ENCODE data around the gene TTLL13. TPM values are rescaled to one million over a fixed set of nuclear protein-coding genes. Genes with fewer than 3 reads are reported as not detected.

TTLL13 gene
- total RNA-seq, 1 experiment from 2014 or later = 1.0 TPM

- Histone ChIP-seq H3K27me3 (ENCODE audit: insufficient read depth, low read length) (no peaks in the 10 kb centered on the region), H3K4me3 (replicated peaks in 1 of 2; ENCODE audit: low read depth in 1 of 2, low read length in 2 of 2) (peak overlapping the region; percentile 33 to 52; a peak in 3 of 4 replicates), H3K9me2 (ENCODE audit: insufficient read depth) (no peaks in the 10 kb centered on the region), H3K79me2 (ENCODE audit: insufficient read depth, low read length) (peaks cover 82% of the 10 kb centered on the region), H3K9ac (ENCODE audit: low read length) (peak overlapping the region; percentile 74), H3K4me1 (ENCODE audit: control insufficient read depth in 1 of 2, insufficient read depth in 2 of 2, low read length in 2 of 2) (peaks cover 55 to 83% of the 10 kb centered on the region in 2 experiments), H4K20me1 (ENCODE audit: insufficient read depth) (no peaks in the 10 kb centered on the region), H3K9me3 (ENCODE audit: control insufficient read depth in 1 of 2, insufficient read depth in 1 of 2, low read depth in 1 of 2, low read length in 2 of 2) (no peaks in the 10 kb centered on the region), H3K36me3 (ENCODE audit: control insufficient read depth in 1 of 2, insufficient read depth in 2 of 2, low read length in 2 of 2) (peaks cover 0 to 6% of the 10 kb centered on the region in 2 experiments; a peak in 1 of 4 replicates), H3K27ac (ENCODE audit: low read depth, low read length) (peak overlapping the region; percentile 99), H2AFZ (ENCODE audit: low read depth, low read length, poor library complexity, severe bottlenecking) (no peak overlapping the region), H3K4me2 (ENCODE audit: low read length) (peak overlapping the region; percentile 85)
- ATAC-seq = 0 out of 2 replicates have a peak, but pooled peaks have one; percentile 0
- ChIA-PET CTCF (no interaction called here), RAD21 (ENCODE audit: low non-redundant PET in 1 of 2, low total read pairs in 2 of 2, uncharacterized antibody in 2 of 2, unreplicated experiment in 2 of 2) (no interaction called here), POLR2A (interaction anchor here (1.5 kb wide), 1 partner anchor 10 kb away, joined by 3 read pairs; the partner anchor contains the start of gene SEMA4B)
- intact Hi-C loops (cut with micrococcal nuclease) = loop anchor here (2.0 to 10.0 kb wide), 2 partner anchors 26 to 466 kb away; no protein-coding TSS in a partner anchor
- TF ChIP-seq MAX (IDR thresholded peaks at IDR 0.05) (no peak), TCF7L2 (IDR thresholded peaks at IDR 0.05; ENCODE audit: borderline replicate concordance, extremely low read depth, insufficient read depth, insufficient read length) (no peak), CBX3 (IDR thresholded peaks at IDR 0.05; ENCODE audit: low read depth) (no peak), RAD21 (IDR thresholded peaks at IDR 0.05; ENCODE audit: low read depth) (no peak)
- BruUV-seq (replicated peaks) = TSS peak; percentile 80
- DNase-seq (ENCODE audit: low read depth, low spot score) = no peak
Measured at GRCh38 chr15:90211009-90211408, 38.3 kb upstream of the TTLL13 start.

- DNase-seq (ENCODE audit: low read depth, low spot score) = peak; percentile 66
- Histone ChIP-seq H3K4me3 (replicated peaks in 1 of 2; ENCODE audit: low read depth in 1 of 2, low read length in 2 of 2) (peak overlapping the region; percentile 33 to 52), H3K9ac (ENCODE audit: low read length) (peak overlapping the region; percentile 74), H3K27ac (ENCODE audit: low read depth, low read length) (peak overlapping the region; percentile 99), H3K27me3 (ENCODE audit: insufficient read depth, low read length) (no peaks in the 10 kb centered on the region), H3K4me1 (ENCODE audit: control insufficient read depth in 1 of 2, insufficient read depth in 2 of 2, low read length in 2 of 2) (peaks cover 55 to 83% of the 10 kb centered on the region in 2 experiments), H3K4me2 (ENCODE audit: low read length) (peak overlapping the region; percentile 85), H3K79me2 (ENCODE audit: insufficient read depth, low read length) (peaks cover 81% of the 10 kb centered on the region), H3K9me2 (ENCODE audit: insufficient read depth) (no peaks in the 10 kb centered on the region), H3K36me3 (ENCODE audit: control insufficient read depth in 1 of 2, insufficient read depth in 2 of 2, low read length in 2 of 2) (no peaks in the 10 kb centered on the region; a peak in 1 of 4 replicates), H3K9me3 (ENCODE audit: control insufficient read depth in 1 of 2, insufficient read depth in 1 of 2, low read depth in 1 of 2, low read length in 2 of 2) (no peaks in the 10 kb centered on the region), H4K20me1 (ENCODE audit: insufficient read depth) (no peaks in the 10 kb centered on the region), H2AFZ (ENCODE audit: low read depth, low read length, poor library complexity, severe bottlenecking) (no peak overlapping the region)
- TF ChIP-seq SRF (IDR thresholded peaks at IDR 0.05; ENCODE audit: low read depth) (no peak), ZBTB33 (IDR thresholded peaks at IDR 0.05; ENCODE audit: extremely low read depth, insufficient replicate concordance, low read length) (peak; percentile 72), POLR2AphosphoS5 (IDR thresholded peaks at IDR 0.05; ENCODE audit: low read depth, low read length) (peak; percentile 53; the same call in 1 of the 2 replicates), YY1 (IDR thresholded peaks at IDR 0.05; ENCODE audit: extremely low read depth, insufficient replicate concordance, low read depth, low read length) (peak; percentile 53), SP1 (IDR thresholded peaks at IDR 0.05; ENCODE audit: low read depth) (no peak)
- intact Hi-C loops (cut with micrococcal nuclease) = loop anchor here (2.0 to 10.0 kb wide), 2 partner anchors 27 to 467 kb away; no protein-coding TSS in a partner anchor
- ATAC-seq = peak; percentile 85
- POLR2A ChIA-PET = interaction anchor here (1.1 to 1.2 kb wide), 2 partner anchors 11 to 21 kb away, joined by 3 to 4 read pairs; partner anchors contain the start of gene SEMA4B
- RAD21 ChIA-PET (ENCODE audit: low non-redundant PET in 1 of 2, low total read pairs in 2 of 2, uncharacterized antibody in 2 of 2, unreplicated experiment in 2 of 2) = interaction anchor here (0.5 to 0.9 kb wide), 2 partner anchors 27 to 55 kb away, joined by 3 read pairs; no protein-coding TSS in a partner anchor
- BruUV-seq (replicated peaks) = no TSS peak
- CTCF ChIA-PET = interaction anchor here (0.6 kb wide), 2 partner anchors 9 to 84 kb away, joined by 3 read pairs; no protein-coding TSS in a partner anchor
Measured at GRCh38 chr15:90211440-90212143, 37.8 kb upstream of the TTLL13 start.
